HG03571 (cell line): ENCODE measurements around the gene NOTCH4.
"Not testable (repeated sequence)": the region's sequence is repeated elsewhere in the genome, so short reads cannot be mapped to it uniquely, and the experiment has no call there.

Experiments
- ATAC-seq: cut with Tn5 transposase; IDR thresholded peaks from one replicate; pipeline ENCODE4 v1.9.1; 2021; ENCODE audit not compliant: unreplicated experiment

NOTCH4 gene

GRCh38 chr6:32194825-32195651 is 28.8 kb downstream of the NOTCH4 start:
- no peak for ATAC-seq

DNA sequence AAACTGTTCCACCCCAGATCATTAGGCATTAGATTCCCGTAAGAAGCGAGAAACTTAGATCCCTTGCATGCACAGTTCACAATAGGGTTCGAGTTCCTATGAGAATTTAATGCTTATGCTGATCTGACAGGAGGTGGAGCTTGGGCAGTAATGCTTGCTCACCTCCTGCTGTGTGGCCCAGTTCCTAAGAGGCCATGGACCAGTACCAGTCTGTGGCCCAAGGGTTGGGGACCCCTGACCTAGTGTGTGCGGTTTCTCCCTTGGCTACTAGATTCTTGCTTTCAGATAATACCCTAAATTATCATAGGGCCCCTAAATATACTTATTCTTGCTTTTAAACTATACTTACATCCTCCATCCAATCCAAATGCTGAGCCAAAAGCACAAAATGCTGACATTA is 29.5 kb downstream of the NOTCH4 start:
- no peak for ATAC-seq

- ATAC-seq, result not testable (repeated sequence)
Measured at GRCh38 chr6:32193096-32193495, 30.8 kb downstream of the NOTCH4 start.

- ATAC-seq, result no peak
Measured at GRCh38 chr6:32192608-32193039, 31.2 kb downstream of the NOTCH4 start, which contains the start of gene GPSM3. GPSM3 (minus strand) TSS chr6:32192643; CDS start chr6:32192513, 130 bp downstream.

- no peak for ATAC-seq
Measured at GRCh38 chr6:32191696-32192607, 31.9 kb downstream of the NOTCH4 start.

DNA sequence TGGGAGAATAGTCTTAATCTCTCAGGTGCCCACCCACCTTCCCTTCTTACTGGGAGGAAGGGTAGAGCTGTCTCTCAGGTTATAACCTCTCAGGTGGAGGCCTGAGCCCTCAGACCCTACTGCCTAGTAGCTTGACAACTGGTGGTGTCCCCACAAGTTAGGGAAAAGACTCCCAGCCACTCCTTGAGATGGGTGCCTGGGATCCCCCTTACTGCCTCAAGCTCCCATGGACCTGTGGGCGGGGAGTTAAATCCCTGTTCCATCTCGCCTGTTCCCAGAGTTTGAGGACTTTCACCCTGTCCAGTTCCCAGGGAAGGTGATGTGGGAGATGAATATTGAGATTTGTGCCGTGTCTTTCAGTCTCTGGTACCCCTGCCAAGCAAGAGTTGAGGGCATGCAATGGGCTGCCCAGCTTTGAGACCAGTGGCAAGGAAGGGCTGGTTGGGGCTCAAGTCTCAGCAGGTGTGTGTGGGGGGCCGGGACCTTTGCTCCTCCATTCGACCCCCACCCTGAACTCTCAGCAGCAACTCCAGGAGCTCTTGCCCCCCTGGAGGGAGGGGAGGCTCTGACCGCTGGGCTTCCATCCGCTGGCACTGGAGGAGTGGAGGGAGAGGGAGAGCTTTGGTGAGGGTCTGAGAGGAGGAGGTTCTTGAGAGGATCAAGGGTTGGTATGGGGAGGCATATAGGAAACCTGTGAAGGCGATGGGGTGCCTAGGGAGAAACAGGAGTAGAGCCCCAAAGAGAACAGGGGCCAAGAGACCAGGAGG is 32.8 kb downstream of the NOTCH4 start:
- ATAC-seq, result no peak

- ATAC-seq, result peak; percentile 38
Measured at GRCh38 chr6:32190054-32190851, 33.6 kb downstream of the NOTCH4 start, which contains the start of gene PBX2. PBX2 (minus strand) TSS chr6:32190202; CDS start chr6:32189915, 287 bp downstream.

GRCh38 chr6:32189742-32190053 is 34.2 kb downstream of the NOTCH4 start:
- no peak for ATAC-seq

DNA sequence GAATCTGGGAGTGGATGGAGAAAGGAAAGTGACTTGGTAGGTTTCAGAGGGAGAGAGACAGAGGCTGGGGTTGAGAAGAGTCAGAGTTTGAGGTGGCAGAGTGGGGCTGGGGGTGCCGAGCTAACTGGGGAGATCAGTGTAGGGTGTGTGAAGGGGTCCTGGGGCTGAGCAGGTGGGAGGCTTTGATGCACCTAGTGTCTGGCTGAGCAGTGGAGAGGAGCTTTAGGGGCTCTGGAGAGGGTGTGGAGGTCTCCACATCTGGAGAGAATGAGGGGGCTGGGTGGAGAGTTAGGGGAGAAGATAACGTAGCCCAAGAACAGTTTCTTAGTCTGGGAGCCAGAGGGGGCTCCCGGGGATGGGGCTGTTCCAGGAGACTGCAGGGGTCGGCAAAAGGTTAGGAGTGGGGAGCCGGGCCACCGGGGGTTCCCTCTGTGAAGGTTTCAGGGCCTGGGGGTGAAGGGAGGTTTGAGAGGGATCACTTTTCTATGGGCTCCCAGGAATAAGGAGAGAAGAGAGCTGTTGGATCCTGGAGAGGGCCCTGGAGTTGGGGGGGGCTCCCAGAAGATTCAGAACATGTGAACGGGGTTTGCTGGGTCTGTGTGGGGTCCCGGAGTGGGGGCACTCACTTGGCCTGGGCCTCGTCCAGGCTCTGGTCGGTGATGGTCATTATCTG is 34.7 kb downstream of the NOTCH4 start:
- no peak for ATAC-seq

GRCh38 chr6:32188381-32189068 is 35.3 kb downstream of the NOTCH4 start:
- ATAC-seq, result no peak

- not testable (repeated sequence) for ATAC-seq
Measured at GRCh38 chr6:32187725-32188380, 36.0 kb downstream of the NOTCH4 start.

- ATAC-seq, result no peak
Measured at GRCh38 chr6:32187009-32187709, 36.7 kb downstream of the NOTCH4 start.

GRCh38 chr6:32186151-32186840 is 37.6 kb downstream of the NOTCH4 start:
- ATAC-seq, result not testable (repeated sequence)

- ATAC-seq, result not testable (repeated sequence)
Measured at GRCh38 chr6:32185681-32186131, 38.2 kb downstream of the NOTCH4 start.

GRCh38 chr6:32184084-32184640 is 39.7 kb downstream of the NOTCH4 start, which contains the start of gene AGER:
AGER (minus strand) TSS chr6:32184253; CDS start chr6:32184222, 31 bp downstream.
- no peak for ATAC-seq

GRCh38 chr6:32183483-32184083 is 40.3 kb downstream of the NOTCH4 start:
- ATAC-seq, result no peak
